K562 (cell line): ENCODE data around the gene SPTLC1. TPM values are rescaled to one million over a fixed set of nuclear protein-coding genes. Genes with fewer than 3 reads are reported as not detected.

Experiments
- ATAC-seq: fragments of 200-7000 bp; cut with Tn5 transposase; 3 replicates; pipeline ENCODE4 v1.9.1; 2020; ENCODE audit warnings: moderate library complexity
- BruUV-seq: library from RNA; stranded (reverse); fragments of 400-500 nt; replicated peaks from 2 replicates; lab custom pipeline; 2021; lab: Mats Ljungman, UMichigan
- CTCF ChIA-PET: fragments of 300-600 bp; formaldehyde crosslinking; extraction: SDS; loops from one replicate; lab custom pipeline; 2021; ENCODE audit warnings: low intra/inter-chr PET ratio; lab: Yijun Ruan, JAX
- POLR2A ChIA-PET: fragments of 300-600, 350-650 bp; sonication (Branson Sonifier 250); formaldehyde crosslinking; extraction: SDS; loops from one replicate; lab custom pipeline; 2021; ENCODE audit warnings: antibody characterized with exemption, inconsistent platforms; lab: Yijun Ruan, JAX
- DNase-seq, 4 experiments: peaks; one replicate each; pipeline versions ENCODE4 v3.0.0 to v3.0.0-alpha.2; 2011 to 2018; ENCODE audit warnings: low spot score in 3 of 4, mixed read lengths in 3 of 4; ENCODE audit errors: extremely low read depth in 1 of 4
- FAIRE-seq: peaks from 2 replicates; lab custom pipeline; 2011; peaks lifted over from hg19 to GRCh38; lab: Jason Lieb, UNC
- H2AFZ ChIP-seq: 2 replicates; pipeline ENCODE4 v1.6.0; 2011; ENCODE audit warnings: low read depth, low read length, control low read depth, inconsistent platforms
- H3K27ac ChIP-seq: fragments of 200-600 bp; 3 replicates; pipeline ENCODE4 v1.8.0; 2011; ENCODE audit warnings: low read depth, mild to moderate bottlenecking, control low read depth, inconsistent platforms, low read length, moderate library complexity, mixed read lengths; ENCODE audit errors: extremely low read depth
- H3K27me3 ChIP-seq, 2 experiments: fragments of 300-600 bp in 1 of 2; 2 replicates in 1 of 2; 3 replicates in 1 of 2; pipeline versions ENCODE4 v1.6.0 to v1.8.0; 2011; ENCODE audit warnings: inconsistent platforms in 2 of 2, low read length in 2 of 2, mild to moderate bottlenecking in 1 of 2, mixed read lengths in 1 of 2, moderate library complexity in 1 of 2; ENCODE audit not compliant: control insufficient read depth in 2 of 2, insufficient read depth in 2 of 2
- H3K36me3 ChIP-seq: fragments of 300-600 bp; 3 replicates; pipeline ENCODE4 v1.8.0; 2011; ENCODE audit warnings: mild to moderate bottlenecking, low read length, inconsistent platforms; ENCODE audit not compliant: control insufficient read depth, insufficient read depth
- H3K4me1 ChIP-seq, 2 experiments: fragments of 200-600 bp in 1 of 2; replicated peaks in 1 of 2; 2 replicates in 1 of 2; 3 replicates in 1 of 2; pipeline versions ENCODE4 v1.5.1 to v1.8.0; 2011; ENCODE audit warnings: inconsistent platforms in 2 of 2, low read length in 2 of 2, mild to moderate bottlenecking in 1 of 2, mixed read lengths in 1 of 2, moderate library complexity in 1 of 2; ENCODE audit not compliant: control insufficient read depth in 2 of 2, insufficient read depth in 2 of 2
- H3K4me2 ChIP-seq: 2 replicates; pipeline ENCODE4 v1.6.1; 2011; ENCODE audit warnings: low read length, control low read depth, inconsistent platforms, mixed read lengths; ENCODE audit not compliant: insufficient read depth
- H3K4me3 ChIP-seq: fragments of 200-600 bp; sonication (generic), shearing (Covaris generic); 2 replicates; pipeline ENCODE4 v1.5.1; 2016; ENCODE audit warnings: control low read depth, inconsistent platforms
- H3K79me2 ChIP-seq: fragments of 200-600 bp; 3 replicates; pipeline ENCODE4 v1.8.0; 2011; ENCODE audit warnings: low read length, inconsistent platforms; ENCODE audit not compliant: control insufficient read depth, insufficient read depth
- H3K9ac ChIP-seq, 2 experiments: 2 replicates each; pipeline versions ENCODE4 v1.6.0 to v1.6.1; 2011; ENCODE audit warnings: low read depth in 2 of 2, low read length in 2 of 2, control low read depth in 1 of 2, inconsistent platforms in 1 of 2, mild to moderate bottlenecking in 1 of 2, mixed read lengths in 1 of 2; ENCODE audit not compliant: insufficient read depth in 1 of 2
- H3K9me1 ChIP-seq: one replicate; pipeline ENCODE4 v1.6.0; 2011; ENCODE audit warnings: inconsistent platforms, mild to moderate bottlenecking, low read length, moderate library complexity; ENCODE audit not compliant: control insufficient read depth, insufficient read depth
- H3K9me3 ChIP-seq: replicated peaks from 2 replicates; pipeline ENCODE4 v1.5.1; 2011; ENCODE audit warnings: low read depth, low read length, inconsistent platforms; ENCODE audit not compliant: control insufficient read depth, insufficient read depth
- H4K20me1 ChIP-seq: replicated peaks from 2 replicates; pipeline ENCODE4 v1.6.1; 2011; ENCODE audit warnings: low read length, inconsistent platforms, mixed read lengths; ENCODE audit not compliant: control insufficient read depth, insufficient read depth
- CHCHD3 ChIP-seq: fragments of 250-450 bp; sonication (Bioruptor Pico); IDR thresholded peaks from 2 replicates; pipeline ENCODE4 v2.1.2; 2022; ENCODE audit warnings: mild to moderate bottlenecking
- ELK3 ChIP-seq: fragments of 450-650 bp; formaldehyde crosslinking; IDR thresholded peaks from 2 replicates; pipeline ENCODE4 v1.4.0; 2020; ENCODE audit warnings: mild to moderate bottlenecking
- HNRNPL ChIP-seq: fragments of 200-400 bp; formaldehyde crosslinking; IDR thresholded peaks from 2 replicates; pipeline ENCODE4 v1.6.1; 2017; ENCODE audit warnings: low read depth, mild to moderate bottlenecking, low read length
- HNRNPLL ChIP-seq: fragments of 200-400 bp; formaldehyde crosslinking; IDR thresholded peaks from 2 replicates; pipeline ENCODE4 v1.6.1; 2017; ENCODE audit warnings: low read length, low read depth, mild to moderate bottlenecking; ENCODE audit not compliant: poor library complexity, severe bottlenecking
- KHSRP ChIP-seq: fragments of 450-650 bp; IDR thresholded peaks from 2 replicates; pipeline ENCODE4 v1.6.1; 2017
- POLR3G ChIP-seq: IDR thresholded peaks from 2 replicates; pipeline ENCODE4 v1.6.1; 2011; ENCODE audit not compliant: insufficient read length, insufficient replicate concordance; ENCODE audit errors: extremely low read depth
- PTBP1 ChIP-seq: fragments of 200-400 bp; formaldehyde crosslinking; IDR thresholded peaks from 2 replicates; pipeline ENCODE4 v1.6.1; 2017; ENCODE audit warnings: low read depth, low read length
- U2AF2 ChIP-seq: fragments of 200-400 bp; formaldehyde crosslinking; optimal IDR thresholded peaks from 2 replicates; pipeline ENCODE3; 2017; ENCODE audit warnings: low read depth, mild to moderate bottlenecking, low read length
- USF2 ChIP-seq: sonication (generic); formaldehyde crosslinking; IDR thresholded peaks from 2 replicates; pipeline ENCODE4 v1.5.0; 2020; ENCODE audit warnings: missing genetic modification reagents
- YY1 ChIP-seq, 3 experiments: IDR thresholded peaks; 2 replicates each; pipeline ENCODE4 v1.6.1; 2011; ENCODE audit warnings: low read length in 2 of 3, mild to moderate bottlenecking in 2 of 3, moderate library complexity in 2 of 3, borderline replicate concordance in 1 of 3, control low read depth in 1 of 3, low read depth in 1 of 3; ENCODE audit not compliant: insufficient read depth in 3 of 3, insufficient replicate concordance in 2 of 3, control insufficient read depth in 1 of 3, insufficient read length in 1 of 3; ENCODE audit errors: extremely low read depth in 1 of 3
- ZFX ChIP-seq: sonication (generic); formaldehyde crosslinking; IDR thresholded peaks from 2 replicates; pipeline ENCODE4 v1.8.0; 2022; ENCODE audit warnings: mild to moderate bottlenecking, missing genetic modification reagents, moderate library complexity
- ZNF444 ChIP-seq: fragments of 250-450 bp; sonication (Bioruptor Pico); IDR thresholded peaks from 2 replicates; pipeline ENCODE4 v1.4.0; 2020; ENCODE audit warnings: mild to moderate bottlenecking, moderate library complexity
- ZNF764 ChIP-seq: fragments of 250-450 bp; sonication (Bioruptor Pico); IDR thresholded peaks from 2 replicates; pipeline ENCODE4 v1.4.0; 2020; ENCODE audit warnings: low read depth, mild to moderate bottlenecking, moderate library complexity
- WGBS: fragments of 100-300 bp; shearing (Covaris generic); methylation state at CpG from one replicate; pipeline ENCODE4 v1.1.6; 2016; ENCODE audit warnings: low coverage, mixed read lengths; ENCODE audit not compliant: insufficient coverage; ENCODE audit errors: missing lambda C conversion rate; 5-methylcytosine and 5-hydroxymethylcytosine counted together
- in situ Hi-C: fragments of 300-500 bp; cut with MboI; formaldehyde crosslinking; loops from 4 replicates; pipeline ENCODE4 v1.15.0; 2018; ENCODE audit warnings: inconsistent platforms, mixed read lengths
- intact Hi-C: fragments of 100-400 bp; cut with micrococcal nuclease; formaldehyde crosslinking; loops from 2 replicates; pipeline ENCODE4 v1.14.2; 2022
- polyA plus RNA-seq, 8 experiments: library from polyadenylated mRNA; depleted of rRNA in 4 of 8; stranded (reverse) in 5 of 8; unstranded in 3 of 8; fragments of >200 nt; fragmentation: Nextera tagmentation in 2 of 8; fragmentation: Illumina TruSeq in 1 of 8; extraction: Ambion mirVana in 2 of 8; extraction: Trizol in 1 of 8; gene quantifications; 2 replicates each; pipeline versions ENCODE4 v1.2.1 to v1.2.3, GENCODE V29; 2011 to 2014; ENCODE audit warnings: inconsistent platforms in 1 of 8, missing spikeins in 1 of 8
- total RNA-seq, 7 experiments: library from RNA; depleted of rRNA in 6 of 7; stranded (reverse); fragments of >200 nt in 6 of 7; fragmentation: Illumina TruSeq in 2 of 7; extraction: Trizol in 2 of 7; gene quantifications; 2 replicates each; pipeline versions ENCODE4 v1.2.1 to v1.2.3, GENCODE V29; 2011 to 2021; ENCODE audit warnings: low replicate concordance in 1 of 7
- TF ChIP-seq, protein P1 (sequence below): fragments of 250-450 bp; sonication (Bioruptor Pico); IDR thresholded peaks from 2 replicates; pipeline ENCODE4 v1.5.0; 2021; ENCODE audit warnings: mild to moderate bottlenecking, moderate library complexity
- TF ChIP-seq, protein P2 (sequence below), 2 experiments: fragments of 250-450 bp in 1 of 2; fragments of 450-650 bp in 1 of 2; sonication (Bioruptor Pico) in 1 of 2; IDR thresholded peaks; 2 replicates each; pipeline versions ENCODE4 v1.6.1 to v1.8.0; 2016 to 2021; ENCODE audit warnings: mild to moderate bottlenecking in 2 of 2, moderate library complexity in 2 of 2, missing compliant biosample characterization in 1 of 2, missing genetic modification characterization in 1 of 2

Gene SPTLC1
- total and polyA plus RNA-seq, 9 of the 15 experiments (the other 6 are each of a cell fraction or from before 2014, with no cell fraction given) = 58.8 to 125 (median 84.5) TPM

DNA sequence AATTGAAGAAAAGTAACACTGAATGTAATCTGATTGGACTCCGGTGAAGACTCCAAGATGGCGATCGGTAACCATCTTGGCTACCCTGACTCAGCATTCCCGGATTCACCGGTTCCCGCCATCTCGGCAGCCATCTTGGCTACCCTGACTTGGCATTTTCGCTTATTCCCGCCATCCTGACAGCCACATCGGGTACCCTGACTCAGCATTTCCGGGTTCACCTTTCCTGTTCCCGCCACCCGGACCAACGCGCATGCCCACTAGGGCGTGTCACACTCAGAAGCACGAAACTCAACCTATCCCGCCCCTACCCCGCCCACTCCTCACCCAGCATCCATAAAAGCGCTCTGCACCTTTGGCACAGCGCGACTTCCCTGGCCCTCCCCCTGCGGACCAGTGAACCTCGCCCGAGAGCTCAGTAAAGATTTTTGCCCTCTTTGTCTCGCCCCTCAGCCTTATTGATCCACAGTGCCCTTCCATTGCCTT lies 17.2 kb downstream of the SPTLC1 start:
- no peak overlapping the region for H3K27ac ChIP-seq
- no peak overlapping the region for H3K9ac ChIP-seq
- intact Hi-C loops (no loop called here), in situ Hi-C loops (no loop called here)
- ATAC-seq (no peak), FAIRE-seq (no peak), DNase-seq (no peak)
- no peaks in the 10 kb centered on the region for H4K20me1 ChIP-seq
- H3K27me3 ChIP-seq = no peaks in the 10 kb centered on the region
- peaks cover 49% of the 10 kb centered on the region; the same call in 2 of the 3 replicates for H3K79me2 ChIP-seq
- peaks cover 4 to 7% of the 10 kb centered on the region in 2 experiments; a peak in 3 of 5 replicates for H3K4me1 ChIP-seq
- no peak overlapping the region for H3K4me2 ChIP-seq
- WGBS = 97% methylated on average over 17 of the region's 26 CpGs
- no peak overlapping the region for H3K4me3 ChIP-seq
- CTCF ChIA-PET = no interaction called here
- no TSS peak for BruUV-seq
- no peaks in the 10 kb centered on the region for H3K9me3 ChIP-seq
- H3K36me3 ChIP-seq = peaks cover 22% of the 10 kb centered on the region; the same call in 2 of the 3 replicates
- POLR2A ChIA-PET = no interaction called here
- H2AFZ ChIP-seq = no peak overlapping the region
- H3K9me1 ChIP-seq = no peaks in the 10 kb centered on the region
- TF ChIP-seq ZFX (CRISPR knock-in tag) (no peak), CHCHD3 (CRISPR knock-in tag) (no peak), ZNF764 (CRISPR knock-in tag) (no peak), HNRNPL (no peak), U2AF2 (no peak), USF2 (CRISPR knock-in tag) (no peak), ZNF444 (no peak), POLR3G (no peak), HNRNPLL (no peak), PTBP1 (no peak), KHSRP (no peak), ELK3 (no peak), YY1 (IDR thresholded peaks at IDR 0.05; ENCODE audit: borderline replicate concordance in 1 of 3, control insufficient read depth in 1 of 3, extremely low read depth in 1 of 3, insufficient read depth in 3 of 3, insufficient read length in 1 of 3, insufficient replicate concordance in 2 of 3, low read depth in 1 of 3, low read length in 2 of 3) (peak; percentile 40 to 77 (median 56))
- TF ChIP-seq, protein P1, sequence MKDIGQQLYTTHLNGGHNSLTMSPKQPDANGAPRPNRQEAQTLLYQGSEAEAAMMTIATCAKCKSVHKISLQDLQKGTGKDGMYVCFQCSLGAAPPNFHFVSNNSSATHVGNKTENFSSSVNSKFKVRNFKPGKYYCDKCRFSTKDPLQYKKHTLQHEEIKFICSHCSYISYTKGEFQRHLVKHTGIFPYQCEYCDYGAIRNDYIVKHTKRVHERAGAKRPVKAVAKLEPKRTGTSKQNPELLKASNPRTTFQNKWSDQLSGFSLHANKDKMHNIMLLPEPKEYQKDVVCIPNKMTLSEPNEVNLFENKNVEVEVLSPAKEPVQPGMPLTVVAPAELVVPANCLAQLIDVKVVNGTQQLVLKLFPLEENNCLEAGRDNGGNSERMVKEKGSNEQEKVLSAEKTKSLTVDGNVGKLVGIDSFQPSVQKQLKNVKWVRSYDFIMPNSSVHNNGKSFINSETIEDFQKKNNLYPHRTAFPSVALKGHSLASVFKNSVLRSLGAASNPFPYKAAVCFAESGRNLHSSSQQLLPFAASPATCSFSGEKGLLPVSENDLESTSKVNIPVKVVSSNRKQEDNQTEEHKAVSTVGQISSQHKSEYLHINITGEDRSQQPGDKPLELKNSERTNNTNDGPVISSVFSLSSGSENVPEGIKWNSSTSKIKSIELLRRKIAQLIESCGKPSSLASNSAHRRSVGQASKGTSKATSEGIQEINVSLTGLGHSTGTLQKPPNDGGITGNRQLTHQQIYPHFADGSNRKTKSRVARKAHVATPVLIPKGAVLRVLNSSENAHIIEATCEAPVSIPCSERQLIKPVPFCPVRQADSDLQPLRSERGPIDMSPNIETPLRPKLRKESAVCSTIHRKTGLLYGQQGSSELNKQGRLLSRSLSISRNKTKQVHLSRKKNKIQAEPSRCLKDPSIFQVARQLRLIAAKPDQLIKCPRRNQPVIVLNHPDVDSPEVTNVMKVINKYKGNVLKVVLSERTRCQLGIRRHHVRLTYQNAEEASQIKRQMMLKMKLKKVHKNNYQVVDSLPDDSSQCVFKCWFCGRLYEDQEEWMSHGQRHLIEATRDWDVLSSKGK (CRISPR knock-in tag) = no peak
- TF ChIP-seq, protein P2, sequence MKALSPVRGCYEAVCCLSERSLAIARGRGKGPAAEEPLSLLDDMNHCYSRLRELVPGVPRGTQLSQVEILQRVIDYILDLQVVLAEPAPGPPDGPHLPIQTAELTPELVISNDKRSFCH (CRISPR knock-in tag; IDR thresholded peaks at IDR 0.05) = no peak
- TF ChIP-seq, protein P2 (tag; IDR thresholded peaks at IDR 0.05) = no peak
